Measurements from ENCODE around the gene SIK2.
"Not testable (repeated sequence)": the region's sequence is repeated elsewhere in the genome, so short reads cannot be mapped to it uniquely, and the experiment has no call there.

Gene SIK2

DNA sequence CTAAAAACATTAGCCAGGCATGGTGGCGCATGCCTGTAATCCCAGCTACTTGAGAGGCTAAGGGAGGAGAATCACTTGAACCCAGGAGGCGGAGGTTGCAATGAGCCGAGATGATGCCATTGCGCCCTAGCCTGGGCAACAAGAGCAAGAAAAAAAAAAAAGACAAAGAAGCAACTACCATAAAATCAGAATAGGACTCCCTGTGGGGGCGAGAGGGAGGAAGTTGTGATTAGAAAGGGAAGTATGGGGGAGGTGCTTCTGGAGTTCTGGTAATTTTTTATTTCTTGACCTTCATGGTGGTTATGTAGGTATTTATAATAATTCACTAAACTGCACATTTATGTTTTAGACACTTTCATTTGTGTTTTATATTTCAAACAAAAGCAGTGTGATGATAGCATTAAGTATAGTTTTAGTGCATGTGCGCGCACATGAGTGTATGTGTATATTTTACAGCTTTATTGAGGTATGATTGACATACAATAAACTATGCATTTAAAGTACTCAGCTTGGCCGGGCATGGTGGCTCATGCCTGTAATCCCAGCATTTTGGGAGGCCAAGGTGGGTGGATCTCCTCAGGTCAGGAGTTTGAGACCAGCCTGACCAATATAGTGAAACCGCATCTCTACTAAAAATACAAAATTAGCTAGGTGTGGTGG, 43.5 kb downstream of the SIK2 start:
- no peak for DNase-seq (ENCODE audit: low read depth)
- H3K4me3 ChIP-seq (replicated peaks; ENCODE audit: low read depth, low read length) = no peak overlapping the region
- TF ChIP-seq, protein P1, sequence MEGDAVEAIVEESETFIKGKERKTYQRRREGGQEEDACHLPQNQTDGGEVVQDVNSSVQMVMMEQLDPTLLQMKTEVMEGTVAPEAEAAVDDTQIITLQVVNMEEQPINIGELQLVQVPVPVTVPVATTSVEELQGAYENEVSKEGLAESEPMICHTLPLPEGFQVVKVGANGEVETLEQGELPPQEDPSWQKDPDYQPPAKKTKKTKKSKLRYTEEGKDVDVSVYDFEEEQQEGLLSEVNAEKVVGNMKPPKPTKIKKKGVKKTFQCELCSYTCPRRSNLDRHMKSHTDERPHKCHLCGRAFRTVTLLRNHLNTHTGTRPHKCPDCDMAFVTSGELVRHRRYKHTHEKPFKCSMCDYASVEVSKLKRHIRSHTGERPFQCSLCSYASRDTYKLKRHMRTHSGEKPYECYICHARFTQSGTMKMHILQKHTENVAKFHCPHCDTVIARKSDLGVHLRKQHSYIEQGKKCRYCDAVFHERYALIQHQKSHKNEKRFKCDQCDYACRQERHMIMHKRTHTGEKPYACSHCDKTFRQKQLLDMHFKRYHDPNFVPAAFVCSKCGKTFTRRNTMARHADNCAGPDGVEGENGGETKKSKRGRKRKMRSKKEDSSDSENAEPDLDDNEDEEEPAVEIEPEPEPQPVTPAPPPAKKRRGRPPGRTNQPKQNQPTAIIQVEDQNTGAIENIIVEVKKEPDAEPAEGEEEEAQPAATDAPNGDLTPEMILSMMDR (IDR thresholded peaks at IDR 0.05; ENCODE audit: low read length, missing control alignments) = no peak

DNA sequence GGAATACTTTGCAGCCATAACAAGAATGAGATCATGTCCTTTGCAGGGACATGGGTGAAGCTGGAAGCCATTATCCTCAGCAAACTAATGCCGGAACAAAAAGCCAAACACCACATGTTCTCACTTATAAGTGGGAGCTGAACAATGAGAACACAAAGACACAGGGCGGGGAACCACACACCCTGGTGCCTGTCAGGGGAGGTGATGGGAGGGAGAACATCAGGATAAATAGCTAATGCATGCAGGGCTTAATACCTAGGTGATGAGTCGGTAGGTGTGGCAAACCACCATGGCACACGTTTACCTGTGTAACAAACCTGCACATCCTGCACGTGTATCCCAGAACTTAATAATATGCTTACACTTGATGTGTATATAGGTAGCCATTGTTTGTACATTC, 49.1 kb downstream of the SIK2 start:
- not testable (repeated sequence) for H3K4me3 ChIP-seq (replicated peaks; ENCODE audit: low read depth, low read length); DNase-seq (ENCODE audit: low read depth)

DNA sequence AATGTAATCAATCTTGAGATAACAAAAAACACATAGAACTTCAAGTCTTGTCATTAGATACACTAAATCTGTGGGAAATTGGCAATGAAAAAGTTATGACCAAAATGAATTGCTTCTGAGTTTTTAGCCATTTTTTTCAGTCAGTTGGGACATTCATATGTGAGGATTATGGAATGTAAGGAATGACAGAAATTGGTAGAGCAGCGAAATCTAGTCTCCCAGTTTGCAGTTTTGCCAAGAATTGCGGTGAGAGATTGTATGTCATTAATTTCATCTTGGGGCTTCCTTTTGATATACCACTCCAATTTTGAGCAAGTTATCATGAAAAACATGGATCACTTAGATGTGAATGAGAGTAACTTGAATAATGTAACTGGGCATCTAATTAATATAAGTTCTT, 49.9 kb downstream of the SIK2 start:
- peak; percentile 59 for DNase-seq (ENCODE audit: low read depth)
- no peak overlapping the region for H3K4me3 ChIP-seq (replicated peaks; ENCODE audit: low read depth, low read length)
- TF ChIP-seq, protein P1 (IDR thresholded peaks at IDR 0.05; ENCODE audit: low read length, missing control alignments) = no peak

DNA sequence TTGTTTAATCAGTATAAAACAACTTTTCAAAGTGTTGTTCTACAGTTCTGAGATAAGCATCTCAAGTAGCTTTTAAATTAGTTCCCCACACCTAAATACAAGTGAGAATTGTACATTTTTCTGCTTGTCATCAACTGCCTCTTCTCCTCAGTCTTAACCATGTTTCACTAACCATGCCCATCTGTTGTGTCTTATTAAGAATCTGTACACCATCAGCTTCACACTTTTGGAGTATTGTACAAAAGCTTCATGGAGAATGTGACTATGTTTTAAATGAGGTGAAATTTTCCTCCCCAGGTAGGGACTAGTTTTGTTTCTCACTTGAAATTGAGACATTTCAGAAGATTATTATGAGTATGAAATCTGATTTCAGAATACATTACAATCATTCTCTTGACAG, 52.4 kb downstream of the SIK2 start:
- DNase-seq (ENCODE audit: low read depth) = no peak
- no peak overlapping the region for H3K4me3 ChIP-seq (replicated peaks; ENCODE audit: low read depth, low read length)
- TF ChIP-seq, protein P1 (IDR thresholded peaks at IDR 0.05; ENCODE audit: low read length, missing control alignments) = no peak

DNA sequence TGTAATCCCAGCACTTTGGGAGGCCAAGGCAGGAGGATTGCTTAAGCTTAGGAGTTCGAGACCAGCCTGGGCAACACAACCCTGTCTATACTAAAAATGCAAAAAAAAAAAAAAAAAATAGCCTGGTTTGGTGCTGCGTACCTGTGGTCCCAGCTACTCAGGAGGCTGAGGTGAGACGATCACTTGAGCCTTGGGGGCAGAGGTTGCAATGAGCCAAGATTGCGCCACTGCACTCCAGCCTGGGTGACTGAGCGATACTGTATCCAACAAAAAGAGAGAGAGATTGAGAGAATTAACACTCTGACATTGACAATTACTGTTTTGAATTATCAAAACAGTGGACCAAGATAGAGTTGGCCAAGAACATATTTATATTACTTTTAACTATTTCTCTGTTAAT, 53.7 kb downstream of the SIK2 start:
- DNase-seq (ENCODE audit: low read depth) = no peak
- TF ChIP-seq, protein P1 (IDR thresholded peaks at IDR 0.05; ENCODE audit: low read length, missing control alignments) = no peak
- no peak overlapping the region for H3K4me3 ChIP-seq (replicated peaks; ENCODE audit: low read depth, low read length)

DNA sequence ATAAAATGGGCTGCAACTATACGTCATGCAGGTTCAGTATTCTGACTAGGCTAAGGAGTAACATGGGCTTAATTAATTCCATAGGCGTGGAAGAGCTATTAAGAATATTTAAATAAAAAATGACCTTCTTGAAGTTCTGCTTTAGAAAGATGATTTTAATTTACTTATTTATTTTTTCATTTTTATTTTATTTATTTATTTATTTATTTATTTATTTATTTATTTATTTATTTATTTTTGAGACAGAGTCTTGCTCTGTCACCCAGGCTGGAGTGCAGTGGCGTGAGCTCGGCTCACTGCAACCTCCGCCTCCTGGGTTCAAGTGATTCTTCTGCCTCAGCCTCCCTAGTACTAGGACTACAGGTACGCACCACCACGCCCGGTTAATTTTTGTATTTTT, 55.7 kb downstream of the SIK2 start:
- not testable (repeated sequence) for H3K4me3 ChIP-seq (replicated peaks; ENCODE audit: low read depth, low read length); DNase-seq (ENCODE audit: low read depth)

DNA sequence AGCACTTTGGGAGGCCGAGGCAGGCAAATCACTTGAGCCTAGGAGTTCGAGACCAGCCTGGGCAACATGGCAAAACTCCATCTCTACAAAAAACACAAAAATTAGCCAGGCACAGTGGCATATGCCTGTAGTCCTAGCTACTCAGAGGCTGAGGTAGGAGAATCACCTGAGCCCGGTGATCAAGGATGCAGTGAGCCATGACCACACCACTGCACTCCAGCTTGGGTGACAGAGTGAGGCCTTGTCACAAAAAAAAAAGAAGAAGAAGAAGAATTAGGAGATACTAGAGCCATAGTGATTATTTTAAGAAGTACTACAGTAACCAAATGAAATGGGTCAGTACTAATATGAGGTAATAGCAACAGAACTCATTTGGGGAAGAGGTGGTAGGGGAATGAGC, 56.2 kb downstream of the SIK2 start:
- H3K4me3 ChIP-seq (replicated peaks; ENCODE audit: low read depth, low read length); DNase-seq (ENCODE audit: low read depth): not testable (repeated sequence)

DNA sequence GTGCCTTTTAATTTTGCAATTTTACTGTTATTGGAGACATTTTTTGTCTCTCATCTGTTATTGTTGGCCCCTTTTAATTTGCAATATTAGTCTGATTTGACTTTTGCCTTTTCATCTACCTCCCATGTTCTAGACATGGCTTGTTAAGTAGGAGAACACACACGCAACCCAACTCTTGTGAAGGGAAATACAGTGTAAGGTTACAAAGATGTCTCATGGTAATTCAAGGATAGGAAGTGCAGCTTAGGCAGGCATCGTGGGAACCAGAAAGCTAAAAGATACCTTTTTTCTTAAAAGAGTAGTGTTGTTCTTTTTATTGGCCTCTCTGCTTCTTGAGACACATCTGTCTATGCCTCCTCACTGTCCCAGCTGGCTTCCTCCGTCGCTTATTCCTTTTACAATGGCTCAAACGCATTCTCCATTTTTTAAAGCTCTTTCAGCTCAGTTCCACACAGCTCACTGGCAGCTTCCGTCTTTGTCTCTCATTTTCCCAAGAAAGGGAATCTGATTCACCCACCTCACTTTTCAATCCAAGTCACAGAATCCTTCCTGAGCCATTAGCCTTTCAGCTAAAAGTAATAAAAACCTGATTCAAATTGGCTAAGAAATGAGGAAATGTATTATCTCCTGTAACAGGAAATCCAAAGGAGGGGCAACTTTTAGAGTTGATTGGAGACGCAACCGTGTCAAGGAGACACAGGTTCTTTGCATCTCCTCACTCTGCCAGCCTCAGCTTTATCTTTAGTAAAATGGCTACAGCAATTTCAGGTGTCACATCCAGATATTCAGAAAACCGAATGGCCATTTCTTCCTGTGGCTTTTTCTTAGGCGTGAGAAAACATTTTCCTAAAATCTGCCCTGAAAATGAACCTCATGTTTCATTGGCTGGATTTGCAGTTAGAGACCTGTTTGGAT, 57.2 kb downstream of the SIK2 start:
- TF ChIP-seq, protein P1 (IDR thresholded peaks at IDR 0.05; ENCODE audit: low read length, missing control alignments) = no peak

More for the DNA sequence above, 57.2 kb downstream of the SIK2 start:
- no peak for DNase-seq (ENCODE audit: low read depth)
- H3K4me3 ChIP-seq (replicated peaks; ENCODE audit: low read depth, low read length) = no peak overlapping the region

All from fibroblast of pulmonary artery (primary cell).